HG02938 (cell line): ENCODE results near the gene CADM1.

Experiments used
- ATAC-seq: cut with Tn5 transposase; IDR thresholded peaks from one replicate; pipeline ENCODE4 v1.9.1; 2021; ENCODE audit warnings: mild to moderate bottlenecking, moderate library complexity; ENCODE audit not compliant: unreplicated experiment

CADM1 gene

GRCh38 chr11:115325523-115325922 lies 178.7 kb downstream of the CADM1 start:
- no peak for ATAC-seq

GRCh38 chr11:115324581-115325432 lies 179.4 kb downstream of the CADM1 start:
- peak; percentile 82 for ATAC-seq

GRCh38 chr11:115322553-115323203 lies 181.5 kb downstream of the CADM1 start:
- no peak for ATAC-seq

GRCh38 chr11:115321605-115322289 lies 182.5 kb downstream of the CADM1 start:
- ATAC-seq = no peak

GRCh38 chr11:115317277-115318185 lies 186.7 kb downstream of the CADM1 start:
- no peak for ATAC-seq

GRCh38 chr11:115316696-115317095 lies 187.5 kb downstream of the CADM1 start:
- ATAC-seq = no peak

GRCh38 chr11:115314330-115314920 lies 189.8 kb downstream of the CADM1 start:
- ATAC-seq = no peak

- no peak for ATAC-seq
These were observed 190.9 kb downstream of the CADM1 start for GRCh38 chr11:115313224-115313838.

- no peak for ATAC-seq
These were observed 192.3 kb downstream of the CADM1 start for GRCh38 chr11:115311949-115312348.

GRCh38 chr11:115306689-115307088 lies 197.5 kb downstream of the CADM1 start:
- ATAC-seq = no peak

- ATAC-seq = no peak
These were observed 199.3 kb downstream of the CADM1 start for GRCh38 chr11:115304774-115305472.

- no peak for ATAC-seq
These were observed 200.2 kb downstream of the CADM1 start for GRCh38 chr11:115303929-115304531.

- no peak for ATAC-seq
These were observed 201.1 kb downstream of the CADM1 start for GRCh38 chr11:115302946-115303703.

GRCh38 chr11:115300660-115301428 lies 203.4 kb downstream of the CADM1 start:
- ATAC-seq = no peak

GRCh38 chr11:115298300-115299012 lies 205.8 kb downstream of the CADM1 start:
- no peak for ATAC-seq

GRCh38 chr11:115297330-115297729 lies 206.9 kb downstream of the CADM1 start:
- no peak for ATAC-seq

- ATAC-seq = no peak
These were observed 212.9 kb downstream of the CADM1 start for GRCh38 chr11:115291325-115291724.
